OCI-LY1 (cell line): ENCODE data around the gene ITGB8.

ENCODE experiments used
- EZH2 ChIP-seq: fragments of 200-600 bp; sonication (generic), shearing (Covaris generic); IDR thresholded peaks from 2 replicates; pipeline ENCODE4 v1.8.0; 2017; ENCODE audit warnings: borderline replicate concordance, mixed run types, mild to moderate bottlenecking, antibody characterized with exemption, low read length, moderate library complexity, mixed read lengths
- TF ChIP-seq, protein P1 (sequence below): fragments of 200-600 bp; sonication (generic), shearing (Covaris generic); IDR thresholded peaks from 2 replicates; pipeline ENCODE4 v1.5.1; 2017; ENCODE audit warnings: mild to moderate bottlenecking, antibody characterized with exemption, low read length, moderate library complexity, mixed read lengths

DNA sequence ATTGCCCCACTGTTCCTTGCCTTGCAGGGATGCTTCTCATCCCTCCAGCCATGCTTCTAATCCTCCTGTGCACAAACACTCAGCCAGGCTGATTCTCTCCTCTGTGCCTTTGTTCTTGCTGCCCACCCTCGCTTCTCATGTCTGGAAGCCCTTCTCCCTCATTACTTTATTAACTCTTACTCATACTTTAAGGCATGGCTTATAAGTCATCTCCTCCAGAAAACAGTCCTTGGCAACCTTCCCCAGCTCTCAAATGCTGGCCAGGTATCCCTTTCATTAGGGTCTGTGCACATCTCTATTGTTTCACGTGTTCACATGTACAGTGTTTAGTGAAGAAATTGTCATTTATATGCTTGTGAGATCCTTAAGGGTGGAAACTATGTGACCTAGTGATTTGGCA, 62.9 kb downstream of the ITGB8 start:
- TF ChIP-seq, protein P1, sequence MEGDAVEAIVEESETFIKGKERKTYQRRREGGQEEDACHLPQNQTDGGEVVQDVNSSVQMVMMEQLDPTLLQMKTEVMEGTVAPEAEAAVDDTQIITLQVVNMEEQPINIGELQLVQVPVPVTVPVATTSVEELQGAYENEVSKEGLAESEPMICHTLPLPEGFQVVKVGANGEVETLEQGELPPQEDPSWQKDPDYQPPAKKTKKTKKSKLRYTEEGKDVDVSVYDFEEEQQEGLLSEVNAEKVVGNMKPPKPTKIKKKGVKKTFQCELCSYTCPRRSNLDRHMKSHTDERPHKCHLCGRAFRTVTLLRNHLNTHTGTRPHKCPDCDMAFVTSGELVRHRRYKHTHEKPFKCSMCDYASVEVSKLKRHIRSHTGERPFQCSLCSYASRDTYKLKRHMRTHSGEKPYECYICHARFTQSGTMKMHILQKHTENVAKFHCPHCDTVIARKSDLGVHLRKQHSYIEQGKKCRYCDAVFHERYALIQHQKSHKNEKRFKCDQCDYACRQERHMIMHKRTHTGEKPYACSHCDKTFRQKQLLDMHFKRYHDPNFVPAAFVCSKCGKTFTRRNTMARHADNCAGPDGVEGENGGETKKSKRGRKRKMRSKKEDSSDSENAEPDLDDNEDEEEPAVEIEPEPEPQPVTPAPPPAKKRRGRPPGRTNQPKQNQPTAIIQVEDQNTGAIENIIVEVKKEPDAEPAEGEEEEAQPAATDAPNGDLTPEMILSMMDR = no peak
- no peak for TF ChIP-seq EZH2
